NOMO-1 treated with dmso at 0.1 percent for 144 hours (cell line): ENCODE measurements around the gene FAM131C.
A peak's percentile ranks its signal among the peaks of the same experiment; 100 is the strongest.
"Not testable (repeated sequence)": the region's sequence is repeated elsewhere in the genome, so short reads cannot be mapped to it uniquely, and the experiment has no call there.

Experiments
- DNase-seq: peaks from one replicate; lab custom pipeline; 2025; ENCODE audit not compliant: unreplicated experiment; lab: John Stamatoyannopoulos, UW

The FAM131C gene

GRCh38 chr1:16107039-16107438 is 33.6 kb upstream of the FAM131C start:
- DNase-seq: not testable (repeated sequence)

GRCh38 chr1:16101623-16102022 is 28.2 kb upstream of the FAM131C start:
- no peak for DNase-seq

DNA sequence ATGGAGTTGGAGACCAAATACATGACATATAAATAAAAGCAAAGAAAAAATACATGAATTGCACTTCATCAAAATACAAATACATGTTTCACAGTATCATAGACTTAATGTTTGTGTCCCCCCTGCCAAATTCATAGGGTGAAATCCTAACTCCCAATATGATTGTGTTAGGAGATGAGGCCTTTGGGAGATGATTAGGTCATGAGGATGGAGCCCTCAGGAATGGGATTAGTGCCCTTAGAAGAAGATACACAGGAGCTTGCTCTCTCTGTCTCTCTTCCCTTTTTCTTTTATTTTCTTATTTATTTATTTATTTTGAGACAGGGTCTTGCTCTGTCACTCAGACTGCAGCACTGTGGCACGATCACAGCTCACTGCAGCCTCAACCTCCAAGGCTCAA is 26.0 kb upstream of the FAM131C start:
- no peak for DNase-seq

DNA sequence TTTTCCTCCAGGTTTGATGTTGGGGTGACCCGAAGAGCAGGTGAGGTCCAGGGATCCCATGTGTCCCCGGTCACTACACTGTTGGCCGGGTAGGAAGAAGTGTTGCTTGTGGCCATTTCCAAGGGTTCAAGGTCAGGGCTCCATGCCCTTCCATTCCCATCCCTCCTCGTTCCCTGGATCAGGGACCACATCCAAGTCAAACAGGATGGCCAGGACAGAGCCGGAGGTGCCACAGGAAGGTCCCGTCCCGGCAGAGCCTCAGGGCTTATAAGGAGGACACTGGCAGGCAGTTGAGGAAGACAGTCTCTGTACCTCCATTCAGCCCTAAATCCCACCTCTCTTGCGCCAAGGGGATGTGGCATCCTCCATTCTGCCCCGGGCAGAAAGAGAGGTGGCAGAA is 22.0 kb upstream of the FAM131C start:
- DNase-seq: no peak

GRCh38 chr1:16094453-16095158 is 21.2 kb upstream of the FAM131C start:
- DNase-seq: no peak

- DNase-seq: no peak
These were observed 20.2 kb upstream of the FAM131C start for GRCh38 chr1:16093611-16094010.

- no peak for DNase-seq
These were observed 19.6 kb upstream of the FAM131C start for GRCh38 chr1:16092923-16093511.

DNA sequence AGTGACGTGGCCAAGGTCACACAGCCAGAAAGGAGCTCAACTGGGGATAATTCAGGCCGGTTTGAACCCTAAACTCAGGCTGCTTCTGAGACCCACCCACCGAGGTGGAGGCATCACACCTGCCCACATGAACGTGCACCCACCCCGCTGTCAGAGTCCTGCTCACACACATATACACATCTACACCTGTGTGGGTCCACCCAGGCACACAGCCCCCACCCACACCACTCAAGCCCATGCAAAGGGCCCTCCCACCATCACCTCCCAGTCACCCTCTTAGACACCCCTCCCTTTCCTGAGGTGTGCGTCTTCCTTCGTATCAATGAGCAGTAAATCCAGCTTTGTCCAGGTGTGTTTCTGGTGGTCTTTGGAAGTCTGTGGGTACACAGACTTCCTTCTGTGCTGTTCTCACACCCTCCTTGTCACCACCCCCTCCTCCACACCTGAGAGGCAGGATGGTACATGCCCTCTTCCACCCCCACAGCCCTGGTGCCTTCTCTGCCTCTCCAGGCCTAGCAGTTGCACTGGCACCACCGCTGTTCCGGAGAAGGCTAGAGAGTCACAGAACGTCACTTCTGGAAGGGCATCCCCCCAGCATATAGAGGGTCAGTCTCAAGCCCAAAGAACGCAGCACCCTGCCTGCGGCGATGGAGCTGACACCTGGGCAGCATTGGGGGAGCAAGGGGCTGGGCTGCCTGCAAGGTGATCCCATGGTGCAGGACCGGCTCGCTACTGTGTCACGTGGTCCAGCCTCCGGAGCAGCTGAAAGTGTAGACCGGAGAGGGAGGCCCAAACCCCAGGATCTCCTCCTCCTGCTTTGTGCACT is 18.9 kb upstream of the FAM131C start:
- DNase-seq: no peak

- no peak for DNase-seq
These were observed 17.8 kb upstream of the FAM131C start for GRCh38 chr1:16091296-16091695.

GRCh38 chr1:16090076-16090826 is 16.8 kb upstream of the FAM131C start:
- no peak for DNase-seq

DNA sequence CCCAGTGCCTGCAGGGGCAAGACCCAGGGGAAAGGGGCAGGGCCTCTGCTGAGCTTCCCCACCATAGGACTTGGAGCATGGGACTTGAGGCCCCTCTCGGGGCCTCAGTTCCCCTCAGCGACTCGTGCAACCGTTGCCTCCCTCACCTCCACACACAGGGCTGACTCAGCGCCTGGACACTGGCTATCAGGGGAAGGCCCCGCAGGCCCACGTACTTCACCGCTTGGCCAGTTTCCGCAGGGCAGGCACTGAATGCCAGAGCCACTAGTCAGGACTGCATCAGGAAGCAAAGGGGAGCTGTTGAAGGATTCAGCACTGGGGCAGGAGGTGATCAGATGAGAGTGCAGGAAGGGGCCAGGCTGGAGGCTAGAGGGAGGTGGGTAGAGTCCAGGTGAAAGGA is 15.5 kb upstream of the FAM131C start:
- DNase-seq: no peak

GRCh38 chr1:16088351-16088911 is 15.0 kb upstream of the FAM131C start:
- DNase-seq: no peak

DNA sequence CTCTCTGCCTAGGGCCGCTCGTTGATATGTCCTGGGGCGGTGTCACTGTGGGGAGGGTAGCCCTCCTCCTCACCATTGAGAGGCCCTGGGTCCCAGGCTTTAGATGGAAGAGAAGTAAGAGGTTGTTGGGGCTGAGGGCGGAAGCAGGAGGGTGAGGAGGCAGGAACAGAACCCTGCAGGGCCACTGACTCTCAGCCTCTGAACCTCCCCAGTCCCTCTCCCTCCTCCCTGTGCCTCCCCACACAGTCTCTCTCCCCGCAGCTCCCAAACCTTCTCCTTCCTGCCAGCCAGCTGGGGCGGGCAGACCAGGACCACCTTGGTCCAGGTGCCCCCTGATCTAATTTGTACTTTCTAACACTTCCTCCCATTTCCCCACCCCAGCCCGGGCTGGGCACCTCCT is 14.3 kb upstream of the FAM131C start:
- no peak for DNase-seq

GRCh38 chr1:16085522-16085921 is 12.1 kb upstream of the FAM131C start:
- DNase-seq: no peak

GRCh38 chr1:16083486-16083885 is 10.0 kb upstream of the FAM131C start:
- no peak for DNase-seq

DNA sequence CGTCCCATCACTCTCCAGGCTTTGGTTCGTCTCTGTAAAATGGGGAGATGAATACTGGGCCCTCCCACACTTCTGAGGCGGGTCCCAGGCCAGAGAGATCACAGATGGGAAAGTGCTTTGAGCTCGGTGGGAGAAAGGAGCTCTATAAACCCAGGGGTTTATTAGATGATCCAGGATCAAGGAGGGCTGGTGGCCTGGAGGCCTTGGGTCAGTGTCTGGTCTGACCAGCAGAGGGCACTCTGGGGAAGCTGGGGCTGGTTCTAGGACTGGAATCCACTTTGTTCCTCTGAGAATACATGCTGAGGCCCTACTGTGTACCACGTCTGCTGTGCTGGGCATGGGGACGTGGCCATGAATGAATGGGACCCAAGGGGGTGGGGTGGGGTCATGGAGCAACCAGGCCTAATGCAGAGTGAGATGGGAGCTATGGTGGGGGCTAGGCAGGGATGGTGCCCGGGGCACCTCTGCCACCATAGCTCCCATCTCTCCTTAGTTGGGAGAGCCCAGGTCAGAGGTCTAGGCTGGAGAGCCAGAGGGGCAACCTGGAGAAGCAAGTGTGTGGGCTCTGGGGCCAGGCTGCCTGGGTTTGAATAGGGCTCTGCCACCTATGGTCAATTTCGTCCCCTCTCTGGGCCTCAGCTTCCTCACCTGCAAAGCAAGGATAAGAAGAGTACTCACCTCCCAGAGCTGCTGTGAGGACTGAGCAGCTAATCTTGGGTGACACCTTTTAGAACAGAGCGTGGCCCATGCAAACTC is 9.0 kb upstream of the FAM131C start:
- DNase-seq: no peak

DNA sequence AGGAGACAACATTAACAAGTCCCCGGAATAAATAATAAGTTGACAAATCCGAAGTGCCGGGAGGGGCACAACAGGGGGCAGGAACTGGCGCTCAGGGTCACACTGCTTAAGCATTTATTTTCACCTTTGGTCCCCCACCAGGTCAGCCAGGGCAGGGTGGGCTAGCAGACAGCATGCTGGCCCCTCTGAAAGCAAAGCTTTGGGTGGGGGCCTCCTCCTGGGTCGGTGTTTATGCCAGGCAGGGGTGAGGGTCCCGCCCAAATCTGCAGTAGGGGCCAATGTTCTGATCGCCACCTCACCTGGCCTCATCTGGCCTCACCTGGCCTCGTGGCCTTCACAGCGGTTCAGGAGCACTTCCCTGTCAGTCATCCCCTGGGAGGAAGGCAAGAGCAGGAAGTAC is 8.2 kb upstream of the FAM131C start:
- DNase-seq: no peak

DNA sequence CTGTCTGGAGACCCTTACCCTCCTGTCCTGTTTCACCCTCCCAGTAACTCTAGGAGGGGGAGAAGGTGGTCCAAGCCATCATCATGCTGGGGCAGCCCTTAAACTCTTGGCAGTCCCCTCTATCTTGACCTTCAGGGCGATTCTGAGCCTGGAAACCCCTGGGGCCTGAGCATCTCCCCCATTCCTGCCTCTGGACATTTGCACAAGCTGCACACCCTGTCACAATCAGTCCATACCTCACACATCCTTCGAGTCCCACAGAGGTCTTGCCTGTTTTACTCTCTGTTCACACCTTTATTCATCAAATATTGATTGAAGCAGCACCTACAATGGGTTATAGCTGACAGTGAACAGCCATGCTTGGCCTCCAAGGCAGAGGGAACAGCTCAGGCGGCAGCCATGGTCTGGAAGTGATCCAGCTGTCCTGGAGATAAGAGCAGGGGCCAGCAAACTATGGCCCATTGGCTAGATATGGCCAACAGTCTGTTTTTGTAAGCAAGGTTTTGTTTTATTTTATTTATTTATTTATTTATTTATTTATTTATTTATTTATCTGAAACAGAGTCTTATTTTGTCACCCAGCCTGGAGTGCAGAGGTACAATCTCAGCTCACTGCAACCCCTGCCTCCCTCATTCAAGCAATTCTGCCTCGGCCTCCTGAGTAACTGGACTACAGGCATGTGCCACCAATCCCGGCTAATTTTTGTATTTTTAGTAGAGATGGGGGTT is 7.1 kb upstream of the FAM131C start:
- DNase-seq: no peak

DNA sequence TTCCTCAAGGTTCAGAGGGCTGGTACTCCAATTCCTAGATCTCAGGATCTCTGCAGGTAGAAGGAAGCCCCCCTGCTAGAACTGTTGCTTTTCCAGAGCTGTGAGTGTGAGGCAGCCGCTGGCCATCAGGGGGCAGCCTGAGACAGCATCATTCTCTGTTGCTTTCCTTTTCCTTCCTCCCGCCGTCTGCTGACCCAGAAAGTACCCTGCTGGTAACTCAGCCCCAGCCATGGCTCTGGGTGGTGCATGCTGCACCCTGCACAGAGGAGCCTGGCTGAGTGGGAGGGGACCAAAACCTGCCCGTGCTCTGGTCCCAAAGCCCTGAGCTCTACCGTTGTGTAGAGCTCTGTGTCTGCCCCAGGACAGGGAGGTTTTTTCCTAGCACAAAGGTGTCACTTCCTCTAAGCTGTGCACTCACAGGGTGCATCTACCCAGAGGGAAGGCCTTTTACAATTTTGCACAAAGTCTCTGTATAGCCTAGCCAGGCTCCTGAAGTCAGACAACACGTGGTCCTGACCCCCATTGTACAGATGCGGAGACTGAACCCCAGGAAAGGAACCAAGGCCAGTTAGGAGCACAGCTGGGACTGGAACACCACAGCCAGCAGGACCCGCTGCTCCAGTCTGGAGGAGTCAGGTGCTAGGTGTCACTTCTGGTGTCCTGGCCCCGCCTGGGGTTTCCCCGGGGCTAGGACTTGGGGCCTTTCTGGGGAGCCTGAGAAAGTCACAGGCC is 5.6 kb upstream of the FAM131C start:
- peak; percentile 47 for DNase-seq
